ENCODE measurements around the gene LRRIQ1.

GRCh38 chr12:84994426-84994825 lies 41.7 kb upstream of the LRRIQ1 start:
- TF ChIP-seq POLR2A (IDR thresholded peaks at IDR 0.05; ENCODE audit: low read length): no peak
- TF ChIP-seq GATA1 (IDR thresholded peaks at IDR 0.05; ENCODE audit: low read depth, low read length): no peak
